Measurements from ENCODE around the gene FER. TPM values are rescaled to one million over a fixed set of nuclear protein-coding genes. Genes with fewer than 3 reads are reported as not detected.

FER gene
- total and polyA plus RNA-seq, 8 donors, result 1.4 to 15.3 (median 6.2) TPM

DNA sequence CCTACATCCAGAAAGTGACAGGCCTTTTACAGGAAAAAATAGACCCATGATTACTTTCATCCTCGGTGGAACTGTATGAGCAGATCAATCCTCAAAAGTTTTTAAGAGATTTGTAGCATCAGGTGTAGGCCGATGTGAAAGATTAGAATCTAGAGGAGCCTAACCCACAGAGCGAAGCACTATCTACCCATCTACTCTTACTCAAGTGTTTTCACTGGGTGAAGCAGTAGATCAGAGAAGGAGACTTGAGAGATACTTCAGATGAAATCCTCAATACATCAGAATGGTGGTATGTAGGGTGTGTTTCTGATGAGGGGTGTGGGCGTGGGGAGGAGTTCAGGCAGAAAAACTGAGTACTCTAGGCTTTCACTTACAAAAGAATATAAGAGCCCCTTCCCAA lies 192.8 kb downstream of the FER start:
- Histone ChIP-seq H3K4me1 (no peaks in the 10 kb centered on the region), H3K27ac (no peak overlapping the region), H3K9me3 (no peaks in the 10 kb centered on the region), H3K36me3 (no peaks in the 10 kb centered on the region), H3K4me3 (no peak overlapping the region), H3K27me3 (no peaks in the 10 kb centered on the region)
- intact Hi-C loops (cut with DNase I), result no loop called here
- ATAC-seq (no peak), FAIRE-seq (no peak), DNase-seq (no peak)
- 88 to 93% methylated on average over 4 of the region's 4 CpGs for WGBS, 2 donors
- no peak for TF ChIP-seq CTCF (IDR thresholded peaks at IDR 0.05)

- TF ChIP-seq CTCF (IDR thresholded peaks at IDR 0.05), result no peak
- 75 to 91% methylated on average over 2 of the region's 2 CpGs for WGBS, 2 donors
- no peak for FAIRE-seq
Measured at GRCh38 chr5:108941746-108942145, 194.0 kb downstream of the FER start.

DNA sequence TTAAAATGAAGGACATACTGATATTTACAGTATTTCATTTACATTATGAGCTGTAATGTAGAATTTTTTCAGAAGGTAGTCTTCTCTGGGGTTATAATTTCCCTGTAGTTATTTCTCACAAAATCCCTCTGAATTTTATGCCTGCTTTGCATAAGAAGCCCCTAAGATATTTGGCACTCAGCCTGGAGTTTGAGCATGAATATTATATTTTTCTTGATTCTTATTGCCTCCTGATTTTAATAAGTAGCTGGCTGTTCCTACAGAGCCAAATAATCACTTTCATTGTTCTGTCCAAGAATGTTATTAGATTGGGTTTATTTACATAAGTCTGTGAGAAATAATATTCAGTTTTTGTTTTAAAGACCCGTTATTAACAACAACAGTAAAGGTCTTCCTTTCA lies 195.0 kb downstream of the FER start:
- intact Hi-C loops (cut with DNase I), result no loop called here
- DNase-seq, result no peak

More at GRCh38 chr5:108941746-108942145, 194.0 kb downstream of the FER start:
- DNase-seq (no peak), ATAC-seq (no peak)
- Histone ChIP-seq H3K27me3 (no peaks in the 10 kb centered on the region), H3K4me3 (no peak overlapping the region), H3K4me1 (no peaks in the 10 kb centered on the region), H3K36me3 (peaks cover 0 to 3% (median 0%) of the 10 kb centered on the region in 3 donors), H3K9me3 (no peaks in the 10 kb centered on the region), H3K27ac (no peak overlapping the region)
- intact Hi-C loops (cut with DNase I), result no loop called here

DNA sequence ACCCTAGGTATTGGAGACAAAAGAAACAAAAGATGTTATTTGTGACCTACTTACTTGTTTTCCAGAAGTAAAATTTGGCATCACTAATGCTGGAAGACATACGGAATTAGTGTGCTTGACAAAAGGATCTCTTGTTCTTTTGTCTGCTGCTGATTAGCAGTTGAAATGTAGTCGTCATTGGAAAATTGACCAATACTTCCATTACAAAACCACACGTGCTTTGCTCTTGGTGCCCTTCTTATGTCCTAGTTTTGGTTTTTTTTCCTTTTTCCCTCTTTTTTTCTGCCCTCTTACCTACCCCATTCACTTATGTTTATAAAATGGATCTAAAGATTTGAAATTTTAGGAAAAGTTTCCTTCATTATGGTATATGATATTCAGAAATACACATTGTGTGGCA lies 197.4 kb downstream of the FER start:
- TF ChIP-seq CTCF (IDR thresholded peaks at IDR 0.05), result no peak
- no peak for DNase-seq
- Histone ChIP-seq H3K4me3 (no peak overlapping the region), H3K27ac (no peak overlapping the region), H3K27me3 (no peaks in the 10 kb centered on the region), H3K36me3 (peaks cover 0 to 3% (median 0%) of the 10 kb centered on the region in 3 donors), H3K9me3 (no peaks in the 10 kb centered on the region), H3K4me1 (no peaks in the 10 kb centered on the region)
- 81 to 86% methylated on average over 3 of the region's 3 CpGs for WGBS, 2 donors
- intact Hi-C loops (cut with DNase I), result no loop called here
- ATAC-seq, result no peak
- no peak for FAIRE-seq

More for the DNA sequence above, 195.0 kb downstream of the FER start:
- Histone ChIP-seq H3K4me1 (no peaks in the 10 kb centered on the region), H3K27me3 (no peaks in the 10 kb centered on the region), H3K36me3 (peaks cover 0 to 3% (median 0%) of the 10 kb centered on the region in 3 donors), H3K27ac (no peak overlapping the region), H3K4me3 (no peak overlapping the region), H3K9me3 (no peaks in the 10 kb centered on the region)
- WGBS, 2 donors, result 73 to 77% methylated on average over 1 of the region's 1 CpG
- no peak for TF ChIP-seq CTCF (IDR thresholded peaks at IDR 0.05)
- ATAC-seq (no peak), FAIRE-seq (no peak)

- DNase-seq, result no peak
- intact Hi-C loops (cut with DNase I), result no loop called here
- Histone ChIP-seq H3K4me1 (no peaks in the 10 kb centered on the region), H3K27ac (no peak overlapping the region), H3K4me3 (no peak overlapping the region), H3K36me3 (peaks cover 0 to 3% (median 0%) of the 10 kb centered on the region in 3 donors), H3K27me3 (no peaks in the 10 kb centered on the region), H3K9me3 (no peaks in the 10 kb centered on the region)
- TF ChIP-seq CTCF (IDR thresholded peaks at IDR 0.05), result no peak
- no peak for ATAC-seq
- 93% methylated on average over 1 of the region's 1 CpG for WGBS, 2 donors
- no peak for FAIRE-seq
Measured at GRCh38 chr5:108946008-108946407, 198.3 kb downstream of the FER start.

Data from pancreas (tissue), 10 donors.